Measurements from ENCODE around the gene KDM7A.

The KDM7A gene

DNA sequence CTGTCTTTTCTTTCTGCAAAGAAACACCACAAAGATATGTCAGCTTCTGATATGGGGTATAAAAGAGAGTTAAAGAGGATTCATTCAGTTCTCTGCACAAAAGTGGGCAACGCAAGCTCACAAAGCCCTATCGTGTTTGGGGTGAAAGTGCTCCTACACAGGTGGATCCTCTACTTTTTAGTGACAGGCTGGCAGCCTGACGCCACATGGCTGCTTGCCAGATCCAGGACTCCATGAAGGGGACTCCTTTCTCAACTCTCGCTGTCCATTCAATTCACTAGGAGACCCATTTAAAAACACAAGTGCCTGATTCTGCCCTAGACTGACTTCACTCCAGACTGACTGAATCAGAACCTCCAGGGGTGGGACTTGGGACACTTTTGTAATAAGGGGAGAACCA lies 122.0 kb downstream of the KDM7A start:
- no peak for DNase-seq (ENCODE audit: extremely low read depth, insufficient read length)
- Histone ChIP-seq H3K4me3 (replicated peaks; ENCODE audit: low read depth, low read length) (no peak overlapping the region), H3K36me3 (ENCODE audit: control insufficient read depth, insufficient read depth, low read length) (no peaks in the 10 kb centered on the region), H3K27me3 (replicated peaks; ENCODE audit: control insufficient read depth, insufficient read depth, low read length) (no peaks in the 10 kb centered on the region)
- TF ChIP-seq, protein P1, sequence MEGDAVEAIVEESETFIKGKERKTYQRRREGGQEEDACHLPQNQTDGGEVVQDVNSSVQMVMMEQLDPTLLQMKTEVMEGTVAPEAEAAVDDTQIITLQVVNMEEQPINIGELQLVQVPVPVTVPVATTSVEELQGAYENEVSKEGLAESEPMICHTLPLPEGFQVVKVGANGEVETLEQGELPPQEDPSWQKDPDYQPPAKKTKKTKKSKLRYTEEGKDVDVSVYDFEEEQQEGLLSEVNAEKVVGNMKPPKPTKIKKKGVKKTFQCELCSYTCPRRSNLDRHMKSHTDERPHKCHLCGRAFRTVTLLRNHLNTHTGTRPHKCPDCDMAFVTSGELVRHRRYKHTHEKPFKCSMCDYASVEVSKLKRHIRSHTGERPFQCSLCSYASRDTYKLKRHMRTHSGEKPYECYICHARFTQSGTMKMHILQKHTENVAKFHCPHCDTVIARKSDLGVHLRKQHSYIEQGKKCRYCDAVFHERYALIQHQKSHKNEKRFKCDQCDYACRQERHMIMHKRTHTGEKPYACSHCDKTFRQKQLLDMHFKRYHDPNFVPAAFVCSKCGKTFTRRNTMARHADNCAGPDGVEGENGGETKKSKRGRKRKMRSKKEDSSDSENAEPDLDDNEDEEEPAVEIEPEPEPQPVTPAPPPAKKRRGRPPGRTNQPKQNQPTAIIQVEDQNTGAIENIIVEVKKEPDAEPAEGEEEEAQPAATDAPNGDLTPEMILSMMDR (IDR thresholded peaks at IDR 0.05; ENCODE audit: insufficient read depth, low read length, poor library complexity, severe bottlenecking): no peak

DNA sequence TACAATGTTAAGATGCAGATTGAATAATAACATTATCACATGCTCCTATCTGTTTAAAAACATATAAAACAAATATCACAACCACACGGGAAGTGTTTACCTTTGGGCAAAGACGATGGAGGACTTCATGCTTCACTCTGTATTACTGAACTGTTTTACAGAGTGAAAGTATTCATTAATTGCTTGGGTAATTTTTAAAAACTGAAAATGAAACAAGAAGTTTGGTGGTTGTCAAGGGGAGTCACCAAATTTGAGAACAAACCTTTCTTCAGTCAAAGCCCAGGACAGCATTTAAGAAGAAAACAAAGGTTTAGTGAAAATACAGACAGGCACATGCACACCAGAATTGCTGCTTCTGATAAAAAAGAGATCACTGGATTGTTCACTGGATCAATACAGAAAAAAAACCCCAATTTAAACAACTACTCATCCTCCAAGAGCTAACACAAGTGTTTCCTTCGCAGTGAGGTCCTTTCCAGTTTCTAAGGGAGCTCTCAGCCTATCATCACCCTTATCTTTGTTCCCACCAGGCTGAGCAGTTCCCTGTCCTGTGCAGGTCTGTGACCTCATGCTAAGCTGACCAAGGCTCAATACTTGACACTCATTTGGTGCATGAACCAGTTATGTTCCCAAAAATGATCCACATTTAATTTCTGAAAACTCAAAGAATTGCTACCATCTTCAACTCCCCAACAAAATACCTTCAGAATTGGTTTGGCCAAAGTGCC lies 122.8 kb downstream of the KDM7A start:
- TF ChIP-seq, protein P1 (IDR thresholded peaks at IDR 0.05; ENCODE audit: insufficient read depth, low read length, poor library complexity, severe bottlenecking): no peak
- no peaks in the 10 kb centered on the region for H3K27me3 ChIP-seq (replicated peaks; ENCODE audit: control insufficient read depth, insufficient read depth, low read length)
- DNase-seq (ENCODE audit: extremely low read depth, insufficient read length): no peak
- H3K36me3 ChIP-seq (ENCODE audit: control insufficient read depth, insufficient read depth, low read length): no peaks in the 10 kb centered on the region
- H3K4me3 ChIP-seq (replicated peaks; ENCODE audit: low read depth, low read length): no peak overlapping the region

DNA sequence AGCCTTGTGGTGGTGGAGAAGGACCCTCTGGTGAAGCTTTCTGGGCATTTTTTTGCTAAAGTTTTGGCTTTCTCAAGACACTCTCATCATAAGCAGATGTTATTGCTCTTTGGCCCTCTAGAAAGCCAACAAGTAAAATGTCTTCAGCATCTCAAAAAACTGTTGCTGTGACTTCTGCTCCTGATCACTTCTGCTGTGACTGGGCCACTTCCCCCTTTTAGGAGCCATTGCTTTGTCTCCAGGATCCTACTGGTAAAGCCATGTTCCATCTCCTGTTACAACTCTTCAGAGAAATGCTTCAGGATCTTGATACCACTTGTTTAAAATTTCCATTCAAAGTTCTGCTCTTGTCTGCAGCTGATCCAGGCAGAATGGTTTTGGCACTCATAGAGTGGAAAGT lies 125.0 kb downstream of the KDM7A start:
- TF ChIP-seq, protein P1 (IDR thresholded peaks at IDR 0.05; ENCODE audit: insufficient read depth, low read length, poor library complexity, severe bottlenecking): no peak

DNA sequence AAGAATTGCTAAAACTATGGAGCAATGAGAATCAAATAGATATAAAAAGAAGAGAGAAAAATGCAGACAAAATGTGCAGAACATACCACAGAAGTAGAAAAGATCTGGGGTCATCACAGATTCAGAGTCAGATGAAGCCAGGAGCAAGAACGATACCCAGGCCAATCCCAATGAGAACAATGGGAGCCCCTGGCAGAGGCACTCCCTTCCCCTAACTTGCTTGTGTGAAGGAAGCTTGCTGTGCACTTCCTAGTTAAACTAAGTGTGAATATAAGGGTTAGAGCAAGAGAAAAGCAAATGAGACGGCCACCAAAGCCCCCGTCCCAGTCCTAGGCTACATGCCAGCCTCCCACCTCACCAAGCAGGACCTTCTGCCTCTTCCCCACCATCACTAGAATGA lies 126.7 kb downstream of the KDM7A start:
- no peak overlapping the region for H3K4me3 ChIP-seq (replicated peaks; ENCODE audit: low read depth, low read length)
- DNase-seq (ENCODE audit: extremely low read depth, insufficient read length): no peak
- TF ChIP-seq, protein P1 (IDR thresholded peaks at IDR 0.05; ENCODE audit: insufficient read depth, low read length, poor library complexity, severe bottlenecking): no peak
- no peaks in the 10 kb centered on the region for H3K27me3 ChIP-seq (replicated peaks; ENCODE audit: control insufficient read depth, insufficient read depth, low read length)
- H3K36me3 ChIP-seq (ENCODE audit: control insufficient read depth, insufficient read depth, low read length): no peaks in the 10 kb centered on the region; the same call in none of the 2 replicates

More for the DNA sequence above, 125.0 kb downstream of the KDM7A start:
- Histone ChIP-seq H3K4me3 (replicated peaks; ENCODE audit: low read depth, low read length) (no peak overlapping the region), H3K27me3 (replicated peaks; ENCODE audit: control insufficient read depth, insufficient read depth, low read length) (no peaks in the 10 kb centered on the region), H3K36me3 (ENCODE audit: control insufficient read depth, insufficient read depth, low read length) (no peaks in the 10 kb centered on the region; the same call in 1 of the 2 replicates)
- no peak for DNase-seq (ENCODE audit: extremely low read depth, insufficient read length)

DNA sequence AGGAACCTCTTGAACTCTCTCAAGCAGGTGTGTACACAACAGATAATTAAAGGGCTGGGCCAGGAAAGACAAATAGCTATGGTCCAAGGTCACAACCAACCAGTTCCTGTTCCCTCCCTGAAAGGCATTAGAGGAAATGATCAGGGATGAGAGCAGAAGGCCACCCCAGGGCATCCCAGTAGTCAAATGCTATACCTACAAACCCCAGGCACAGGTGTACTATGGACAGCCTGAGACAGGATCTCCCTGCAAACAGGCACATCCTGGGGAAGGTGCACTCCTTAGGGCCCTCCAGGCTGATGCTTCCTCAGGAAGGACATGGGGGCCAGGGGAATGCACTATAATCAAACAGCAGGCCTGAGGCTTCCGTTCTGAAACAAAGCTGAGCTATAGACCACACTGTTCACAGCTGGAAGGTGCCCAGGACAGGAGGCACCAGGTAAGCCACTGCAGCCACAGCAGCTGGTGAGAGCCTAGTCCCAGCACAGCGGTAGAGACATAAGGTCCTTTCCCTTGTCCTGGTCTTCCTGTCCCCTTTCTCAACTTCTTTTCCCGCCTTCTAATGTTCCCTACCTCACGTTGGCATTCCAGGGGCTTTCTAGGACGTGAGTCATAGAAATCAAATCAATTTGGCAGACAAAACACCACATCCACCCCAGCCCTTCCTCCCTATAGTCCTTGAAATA lies 127.3 kb downstream of the KDM7A start:
- Histone ChIP-seq H3K4me3 (replicated peaks; ENCODE audit: low read depth, low read length) (no peak overlapping the region), H3K36me3 (ENCODE audit: control insufficient read depth, insufficient read depth, low read length) (no peaks in the 10 kb centered on the region; the same call in none of the 2 replicates), H3K27me3 (replicated peaks; ENCODE audit: control insufficient read depth, insufficient read depth, low read length) (no peaks in the 10 kb centered on the region)
- DNase-seq (ENCODE audit: extremely low read depth, insufficient read length): no peak
- TF ChIP-seq, protein P1 (IDR thresholded peaks at IDR 0.05; ENCODE audit: insufficient read depth, low read length, poor library complexity, severe bottlenecking): no peak

Measured in GM06990 (cell line).